ENCODE data around the gene RAD9A. TPM values are rescaled to one million over a fixed set of nuclear protein-coding genes. Genes with fewer than 3 reads are reported as not detected.
"Not testable (repeated sequence)": the region's sequence is repeated elsewhere in the genome, so short reads cannot be mapped to it uniquely, and the experiment has no call there.

RAD9A gene
- total RNA-seq, 1 experiment from 2014 or later = 38.4 TPM

GRCh38 chr11:67422891-67423290 lies 31.1 kb downstream of the RAD9A start:
- DNase-seq (ENCODE audit: low spot score) = peak; percentile 58

GRCh38 chr11:67423466-67423865 lies 31.7 kb downstream of the RAD9A start:
- DNase-seq (ENCODE audit: low spot score) = no peak

GRCh38 chr11:67423891-67424613 lies 32.3 kb downstream of the RAD9A start:
- DNase-seq (ENCODE audit: low spot score) = no peak

GRCh38 chr11:67427364-67427859 lies 35.6 kb downstream of the RAD9A start:
- DNase-seq (ENCODE audit: low spot score) = not testable (repeated sequence)

GRCh38 chr11:67428052-67429001 lies 36.5 kb downstream of the RAD9A start, which contains the start of gene RPS6KB2:
Gene RPS6KB2, plus strand, starts transcription at chr11:67428494. Its CDS starts 52 bp downstream, at chr11:67428546.
- DNase-seq (ENCODE audit: low spot score) = peak; percentile 99

GRCh38 chr11:67429038-67429668 lies 37.4 kb downstream of the RAD9A start:
- no peak for DNase-seq (ENCODE audit: low spot score)

GRCh38 chr11:67429722-67430121 lies 37.9 kb downstream of the RAD9A start:
- DNase-seq (ENCODE audit: low spot score) = no peak

- DNase-seq (ENCODE audit: low spot score) = no peak
These were observed 39.8 kb downstream of the RAD9A start for GRCh38 chr11:67431346-67432249.

- DNase-seq (ENCODE audit: low spot score) = no peak
These were observed 41.0 kb downstream of the RAD9A start for GRCh38 chr11:67432655-67433349.

- no peak for DNase-seq (ENCODE audit: low spot score)
These were observed 42.0 kb downstream of the RAD9A start for GRCh38 chr11:67433536-67434394.

- DNase-seq (ENCODE audit: low spot score) = no peak
These were observed 42.7 kb downstream of the RAD9A start for GRCh38 chr11:67434395-67434881.

- DNase-seq (ENCODE audit: low spot score) = no peak
These were observed 43.4 kb downstream of the RAD9A start for GRCh38 chr11:67435031-67435726.

- DNase-seq (ENCODE audit: low spot score) = no peak
These were observed 44.1 kb downstream of the RAD9A start for GRCh38 chr11:67435727-67436458.

GRCh38 chr11:67436459-67437081 lies 44.8 kb downstream of the RAD9A start:
- DNase-seq (ENCODE audit: low spot score) = no peak

- DNase-seq (ENCODE audit: low spot score) = no peak
These were observed 45.5 kb downstream of the RAD9A start, which contains the start of gene PTPRCAP for GRCh38 chr11:67437082-67437808. Gene PTPRCAP, minus strand, starts transcription at chr11:67437682. Its CDS starts 63 bp downstream, at chr11:67437619.

- DNase-seq (ENCODE audit: low spot score) = no peak
These were observed 46.0 kb downstream of the RAD9A start for GRCh38 chr11:67437809-67438157.

Data from HT-29 (cell line).